Putamen (tissue), 1 donor: ENCODE results near the gene GALNT5.
"Not testable (repeated sequence)": the region's sequence is repeated elsewhere in the genome, so short reads cannot be mapped to it uniquely, and the experiment has no call there.

ENCODE experiments used
- DNase-seq: peaks from one replicate; pipeline ENCODE4 v3.0.0-alpha.2; 2016; ENCODE audit warnings: low spot score

The GALNT5 gene

GRCh38 chr2:157251932-157252331 is 5.6 kb upstream of the GALNT5 start:
- no peak for DNase-seq

- no peak for DNase-seq
These were observed 5.0 kb upstream of the GALNT5 start for GRCh38 chr2:157252529-157252928.

GRCh38 chr2:157254041-157254440 is 3.5 kb upstream of the GALNT5 start:
- DNase-seq = no peak

GRCh38 chr2:157255746-157256145 is 1.8 kb upstream of the GALNT5 start:
- no peak for DNase-seq

GRCh38 chr2:157256626-157257025 is 879 bp upstream of the GALNT5 start:
- no peak for DNase-seq

- no peak for DNase-seq
These were observed 1.2 kb downstream of the GALNT5 start for GRCh38 chr2:157258520-157259326.

GRCh38 chr2:157259386-157259785 is 1.9 kb downstream of the GALNT5 start:
- DNase-seq = no peak

- no peak for DNase-seq
These were observed 2.5 kb downstream of the GALNT5 start for GRCh38 chr2:157259960-157260359.

GRCh38 chr2:157260533-157261198 is 3.2 kb downstream of the GALNT5 start:
- no peak for DNase-seq

- no peak for DNase-seq
These were observed 3.8 kb downstream of the GALNT5 start for GRCh38 chr2:157261199-157261782.

- no peak for DNase-seq
These were observed 4.7 kb downstream of the GALNT5 start for GRCh38 chr2:157262248-157262647.

GRCh38 chr2:157264099-157264498 is 6.6 kb downstream of the GALNT5 start:
- no peak for DNase-seq

GRCh38 chr2:157265825-157266224 is 8.3 kb downstream of the GALNT5 start:
- no peak for DNase-seq

GRCh38 chr2:157267476-157267875 is 10.0 kb downstream of the GALNT5 start:
- DNase-seq = no peak

- no peak for DNase-seq
These were observed 11.6 kb downstream of the GALNT5 start for GRCh38 chr2:157269060-157269459.

- no peak for DNase-seq
These were observed 12.4 kb downstream of the GALNT5 start for GRCh38 chr2:157269922-157270321.

GRCh38 chr2:157271590-157272203 is 14.2 kb downstream of the GALNT5 start:
- no peak for DNase-seq

GRCh38 chr2:157279311-157279710 is 21.8 kb downstream of the GALNT5 start:
- DNase-seq = not testable (repeated sequence)

- DNase-seq = no peak
These were observed 23.8 kb downstream of the GALNT5 start for GRCh38 chr2:157281316-157281715.

GRCh38 chr2:157283468-157283867 is 26.0 kb downstream of the GALNT5 start:
- no peak for DNase-seq

GRCh38 chr2:157287160-157287559 is 29.7 kb downstream of the GALNT5 start:
- DNase-seq = no peak

GRCh38 chr2:157290525-157290924 is 33.0 kb downstream of the GALNT5 start:
- DNase-seq = no peak

- no peak for DNase-seq
These were observed 33.5 kb downstream of the GALNT5 start for GRCh38 chr2:157291018-157291417.
